Stimulated activated CD8-positive, alpha-beta memory T cell treated with anti-CD3 and anti-CD28 coated beads, Interleukin-7, amount 100 ng/mL, for 4 hours (primary cell): Measurements from ENCODE around the gene SPDEF.

Experiments
- DNase-seq, 2 donors: peaks; one replicate each; pipeline ENCODE4 v3.0.0-alpha.2; 2020; ENCODE audit warnings: low read depth in 2 of 2

SPDEF gene

GRCh38 chr6:34583861-34584604, 27.9 kb upstream of the SPDEF start:
- no peak for DNase-seq

DNA sequence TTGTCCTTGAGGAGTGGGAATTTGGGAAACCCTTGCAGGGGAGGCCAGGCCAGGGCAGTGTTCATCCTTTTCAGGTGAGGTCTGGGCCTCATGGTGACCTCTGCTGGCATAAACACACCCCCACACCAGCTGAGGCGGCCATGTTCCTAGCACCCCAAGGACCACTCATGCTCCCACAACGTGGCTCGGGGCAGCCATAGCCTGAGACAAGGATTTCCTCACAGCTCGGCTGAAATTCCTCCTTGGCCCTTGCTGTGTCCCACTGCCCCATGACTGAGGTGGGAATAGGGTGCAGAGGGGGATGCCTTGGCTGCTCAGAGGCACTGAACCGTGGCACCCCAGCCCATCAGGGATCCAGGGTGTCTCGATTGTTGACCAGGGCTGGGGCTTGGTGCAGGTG, 27.3 kb upstream of the SPDEF start:
- no peak for DNase-seq

- DNase-seq: no peak
These were observed 25.4 kb upstream of the SPDEF start for GRCh38 chr6:34581561-34581920.

- no peak for DNase-seq
These were observed 24.8 kb upstream of the SPDEF start for GRCh38 chr6:34580707-34581560.

DNA sequence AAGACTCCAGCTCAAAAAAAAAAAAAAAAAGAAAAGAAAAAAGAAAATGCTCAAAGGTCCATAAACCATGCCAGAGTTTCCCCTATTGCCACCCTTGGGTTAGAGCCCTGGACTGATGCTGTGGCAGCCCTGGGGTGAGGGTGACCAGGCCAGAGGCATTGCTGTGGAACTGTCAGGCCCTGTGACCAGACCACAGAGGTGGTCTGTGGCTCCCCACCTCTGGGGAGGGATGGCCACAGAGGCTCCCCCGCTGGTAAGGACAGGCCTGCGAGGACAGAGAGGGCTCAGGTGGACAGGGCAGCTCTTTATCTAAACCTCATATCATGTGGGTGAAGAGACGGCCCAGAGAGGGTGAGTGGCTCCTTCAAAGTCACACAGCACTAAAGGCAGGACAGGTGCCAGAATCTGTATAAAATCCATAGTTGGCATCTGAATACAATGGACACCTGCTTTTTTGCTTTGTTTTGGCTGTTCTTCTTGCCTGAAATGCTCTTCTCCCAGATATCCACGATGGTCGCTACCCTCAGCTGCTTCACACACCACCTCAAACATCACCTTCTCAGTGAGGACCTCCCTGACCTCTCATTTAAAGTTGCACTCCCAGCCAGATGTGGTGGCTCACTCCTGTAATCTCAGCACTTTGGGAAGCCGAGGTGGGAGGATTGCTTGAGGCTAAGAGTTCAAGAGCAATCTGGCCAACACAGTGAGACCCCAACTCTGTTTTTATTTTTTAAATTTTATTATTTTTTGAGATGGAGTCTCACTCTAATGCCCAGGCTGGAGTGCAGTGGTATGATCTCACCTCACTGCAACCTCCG, 22.5 kb upstream of the SPDEF start:
- no peak for DNase-seq

- DNase-seq: no peak
These were observed 20.3 kb upstream of the SPDEF start for GRCh38 chr6:34576286-34576955.

DNA sequence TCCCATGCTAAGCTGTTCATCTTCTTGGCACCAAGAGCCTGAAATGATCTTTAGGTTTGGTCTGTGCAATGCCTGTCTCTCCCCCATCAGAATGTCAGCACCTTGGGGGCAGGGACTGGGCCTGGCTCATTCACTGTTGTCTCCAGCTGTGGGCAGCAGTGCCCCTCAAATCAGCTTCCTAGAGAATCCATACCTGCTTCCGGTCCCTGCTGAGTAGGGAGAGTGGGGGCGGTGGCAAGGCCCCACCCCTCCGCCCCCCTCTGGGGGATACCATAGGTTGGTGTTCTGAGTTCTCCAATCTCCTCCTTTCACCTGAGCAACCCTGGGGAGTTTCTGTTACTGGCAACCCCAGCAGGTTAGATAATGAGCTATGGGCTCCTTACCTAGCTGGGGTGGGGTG, 19.2 kb upstream of the SPDEF start:
- DNase-seq: no peak

- no peak for DNase-seq
These were observed 18.6 kb upstream of the SPDEF start for GRCh38 chr6:34574647-34575293.

DNA sequence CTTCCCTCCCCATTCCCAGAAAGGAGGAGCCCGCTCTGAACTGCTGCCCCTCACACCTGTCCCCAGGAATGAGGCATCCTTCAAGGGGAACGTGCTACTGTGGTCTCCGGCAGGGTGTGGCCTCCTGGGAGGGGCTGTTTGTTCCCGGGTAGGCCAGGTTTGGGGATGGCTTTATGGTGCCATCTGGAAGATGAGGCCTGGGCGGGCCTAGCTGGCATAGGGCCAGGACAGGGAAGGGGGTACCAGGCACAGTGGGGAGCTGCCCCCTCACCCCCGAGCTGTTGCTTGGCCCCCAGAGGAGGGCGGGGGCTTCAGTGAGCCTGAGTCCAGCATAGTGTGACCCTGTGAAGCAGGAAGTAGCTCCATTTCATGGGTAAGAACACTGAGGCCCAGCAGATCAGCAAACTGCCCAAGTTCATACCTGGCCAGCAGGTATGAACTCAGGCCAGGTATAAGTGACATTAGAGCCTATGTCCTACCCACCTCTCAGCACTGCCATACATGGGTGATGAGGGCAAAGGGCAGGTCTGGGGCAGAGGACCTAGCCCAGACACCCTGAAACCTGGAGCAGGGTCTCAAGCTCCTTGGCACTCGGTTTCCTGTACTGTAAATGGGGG, 17.5 kb upstream of the SPDEF start:
- no peak for DNase-seq

DNA sequence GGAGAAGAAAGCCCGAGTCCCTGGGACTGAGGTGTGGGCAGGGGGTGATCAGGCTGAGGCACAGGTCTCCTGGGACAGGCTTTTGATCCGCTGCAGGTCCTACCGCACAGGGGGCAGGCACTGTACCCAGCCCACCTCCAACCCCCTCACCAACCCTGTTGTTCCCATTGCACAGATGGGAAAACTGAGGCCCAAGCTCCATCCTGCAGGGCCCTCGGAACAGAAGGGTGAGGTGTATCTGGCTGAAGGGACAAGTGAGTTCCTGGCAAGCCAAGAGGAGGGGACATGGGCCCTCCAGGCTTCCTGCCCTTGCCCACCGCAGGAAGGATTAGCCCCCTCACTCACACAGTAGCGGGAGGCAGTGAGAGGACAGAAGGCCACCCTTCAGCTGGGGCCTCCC, 16.5 kb upstream of the SPDEF start:
- no peak for DNase-seq

- no peak for DNase-seq
These were observed 15.9 kb upstream of the SPDEF start for GRCh38 chr6:34572021-34572420.

DNA sequence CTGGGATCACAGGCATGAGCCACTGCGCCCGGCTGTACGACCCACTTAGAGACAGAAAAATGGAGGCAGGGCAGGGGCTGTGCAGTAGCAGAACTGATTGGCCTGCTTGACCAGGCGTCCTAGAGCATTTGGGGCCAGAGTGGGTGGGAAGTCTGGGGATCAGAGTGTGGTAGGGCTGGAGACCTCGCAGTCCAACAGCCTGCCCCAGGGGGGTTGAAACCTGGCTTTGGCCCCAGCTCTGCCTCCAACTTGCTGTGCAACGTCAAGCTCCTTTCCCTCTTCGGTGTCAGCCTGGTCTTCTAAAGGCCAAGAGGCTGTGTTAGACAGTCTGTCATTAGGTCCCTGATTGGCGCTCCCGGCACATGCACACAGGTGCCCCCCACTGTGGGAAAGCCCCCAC, 15.3 kb upstream of the SPDEF start:
- DNase-seq: no peak

DNA sequence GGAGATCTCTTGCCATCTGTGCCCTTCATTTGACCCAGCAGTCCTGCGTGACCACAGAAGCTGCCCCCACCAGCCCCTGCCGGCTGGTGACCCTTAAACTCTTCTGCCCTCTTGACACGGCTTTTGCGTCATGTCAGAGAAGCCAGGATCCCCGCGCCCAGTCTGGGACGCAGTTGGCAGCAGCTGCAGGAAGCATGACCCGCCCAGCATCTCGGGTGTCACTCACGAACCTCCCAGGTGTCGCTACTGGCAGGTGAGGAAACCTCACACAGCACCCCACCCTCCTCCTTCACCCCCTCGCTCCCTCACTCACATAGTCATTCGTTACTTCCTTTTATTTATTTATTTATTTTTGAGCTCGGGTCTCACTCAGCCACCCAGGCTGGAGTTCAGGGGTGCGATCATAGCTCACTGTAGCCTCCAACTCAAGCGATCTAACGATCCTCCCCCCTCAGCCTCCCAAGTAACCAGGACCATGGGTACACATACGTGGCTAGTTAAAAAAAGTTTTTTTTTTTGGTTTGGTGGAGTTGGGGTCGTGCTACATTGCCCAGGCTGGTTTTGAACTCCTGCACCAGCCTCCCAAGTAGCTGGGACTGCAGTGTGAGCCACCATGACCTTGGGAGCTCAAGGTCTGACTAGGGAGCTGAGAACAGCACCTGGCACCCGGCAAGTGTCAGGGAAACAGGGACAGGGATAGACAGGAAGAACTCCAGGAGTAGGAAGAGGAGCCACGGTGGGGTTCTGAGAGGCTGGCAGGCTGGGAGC, 14.1 kb upstream of the SPDEF start:
- no peak for DNase-seq

DNA sequence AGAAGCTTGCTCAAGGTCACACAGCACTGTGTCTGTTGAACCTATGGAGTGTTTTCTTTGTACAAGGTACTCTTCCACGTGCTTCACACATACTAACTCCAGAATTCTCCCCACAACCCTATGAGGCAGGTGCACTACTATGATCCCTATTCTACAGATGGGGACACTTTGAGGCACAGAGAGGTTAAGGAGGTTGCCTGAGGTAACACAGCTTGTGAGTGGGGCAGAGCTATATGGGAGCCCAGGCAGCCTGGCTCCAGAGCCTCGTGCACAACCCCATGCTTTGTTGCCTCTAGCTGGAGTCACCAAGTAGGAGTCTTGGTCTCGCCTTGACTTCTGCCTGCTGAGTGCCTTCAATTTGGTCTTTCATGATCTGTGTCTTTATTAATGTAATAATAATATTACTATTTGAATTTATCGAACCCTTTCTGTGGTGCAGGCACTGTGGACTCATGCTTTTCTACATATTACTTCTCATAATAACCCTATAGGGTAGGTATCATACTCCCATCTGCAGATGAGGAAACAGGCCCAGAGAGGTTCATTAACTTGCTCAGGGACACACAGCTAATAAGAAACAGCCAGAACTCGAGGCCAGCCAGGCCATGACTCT, 13.3 kb upstream of the SPDEF start:
- no peak for DNase-seq

DNA sequence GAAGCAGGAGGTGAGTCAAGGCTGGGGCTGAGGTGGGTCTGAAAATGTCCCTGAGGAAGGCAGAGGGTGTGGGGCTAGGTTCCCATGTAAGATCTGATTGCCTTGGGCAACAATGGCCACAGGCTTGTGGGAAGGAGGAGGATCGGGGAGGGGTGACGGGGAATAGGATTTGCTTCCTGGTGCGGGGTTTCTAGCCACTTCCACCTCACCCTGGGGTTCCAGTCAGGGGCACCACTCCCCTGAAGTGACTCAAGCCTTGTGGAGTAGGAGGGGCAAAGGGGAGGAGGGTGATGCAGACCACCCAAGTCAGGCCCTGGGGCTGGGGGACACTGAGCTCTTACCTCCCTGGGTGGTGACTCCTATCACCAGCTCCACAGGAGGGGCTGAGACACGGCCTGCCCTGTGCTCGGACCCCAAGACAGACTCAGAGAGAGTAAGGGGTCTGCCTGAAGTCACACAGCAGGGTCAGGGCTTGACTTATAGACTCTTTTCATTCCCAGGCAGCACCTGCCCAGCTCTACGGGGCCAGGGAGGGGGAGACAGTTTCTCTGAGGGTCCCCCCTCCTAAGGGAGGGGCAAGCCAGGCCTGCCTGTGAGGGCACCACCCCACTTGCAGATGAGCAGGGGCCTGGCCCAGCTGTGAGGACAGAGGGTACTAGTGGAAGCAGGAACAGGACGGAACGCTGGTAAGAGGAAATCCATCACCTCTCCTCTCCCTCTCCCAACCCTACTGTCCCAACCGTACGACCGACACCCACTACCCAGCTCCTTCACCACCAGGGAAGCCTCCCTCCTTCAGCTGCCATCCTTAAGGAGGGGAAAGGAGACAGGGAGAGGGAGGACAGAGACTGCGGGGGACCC, 12.4 kb upstream of the SPDEF start:
- DNase-seq: no peak

DNA sequence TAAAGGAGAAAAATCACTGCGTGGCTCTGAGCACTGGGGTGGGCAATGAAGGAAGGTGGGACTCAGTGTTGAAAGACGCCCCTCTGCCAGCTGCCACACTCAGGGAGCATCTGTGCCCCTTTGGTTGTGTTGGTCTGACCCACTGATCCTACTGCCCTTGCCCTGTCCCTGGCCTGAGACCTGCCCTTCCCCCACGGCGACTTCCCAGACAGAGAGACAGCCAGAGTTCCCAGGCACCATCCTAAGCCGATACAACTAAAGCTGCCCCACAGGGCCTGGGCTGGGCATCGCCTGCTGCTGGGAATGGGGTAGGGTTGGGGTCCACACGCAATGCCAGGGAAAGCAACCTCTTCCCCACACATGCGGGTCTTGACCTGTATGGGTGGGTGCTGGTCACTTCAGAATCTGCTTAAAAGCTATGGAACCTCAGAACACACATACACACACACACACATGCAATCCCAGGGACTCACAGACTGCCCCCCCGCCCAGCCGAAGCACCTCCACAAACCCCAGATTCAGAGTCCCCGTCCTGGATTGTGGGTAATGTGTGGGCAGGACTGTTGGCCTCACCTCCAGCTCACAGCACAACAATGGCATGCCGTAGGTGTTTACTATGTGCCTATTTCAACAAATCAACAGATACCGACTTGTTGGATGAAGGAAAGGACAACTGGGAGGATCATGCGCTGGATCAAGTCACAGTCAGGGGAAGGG, 10.9 kb upstream of the SPDEF start:
- no peak for DNase-seq

- no peak for DNase-seq
These were observed 9.6 kb upstream of the SPDEF start for GRCh38 chr6:34565722-34566137.

DNA sequence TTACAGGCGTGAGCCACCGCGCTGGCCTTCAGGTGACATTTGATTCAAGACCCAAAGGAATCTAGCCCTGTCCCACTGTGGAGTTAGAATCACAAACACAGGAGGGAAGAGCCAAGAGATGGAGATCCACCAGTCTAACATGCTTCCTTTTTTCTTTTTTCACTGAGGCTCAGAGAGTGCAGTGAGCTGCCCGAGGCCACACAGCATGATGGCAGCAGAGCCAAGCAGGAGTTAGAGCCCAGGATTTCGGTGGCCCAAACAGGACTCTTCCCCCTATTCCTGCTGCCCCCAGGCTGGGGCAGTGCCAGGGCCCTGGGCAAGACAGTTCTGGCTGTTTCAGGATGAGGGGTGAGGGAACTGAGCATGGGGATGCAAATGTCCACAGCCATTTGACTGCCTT, 8.1 kb upstream of the SPDEF start:
- no peak for DNase-seq
